Activated T-cell treated with anti-CD3 and anti-CD28 coated beads for 24 hours (primary cell): ENCODE data around the gene TGFB1.
"Not testable (repeated sequence)": the region's sequence is repeated elsewhere in the genome, so short reads cannot be mapped to it uniquely, and the experiment has no call there.

Experiments used
- DNase-seq: peaks from one replicate; pipeline ENCODE4 v3.0.0-alpha.2; 2020; ENCODE audit warnings: low read depth

The TGFB1 gene

DNA sequence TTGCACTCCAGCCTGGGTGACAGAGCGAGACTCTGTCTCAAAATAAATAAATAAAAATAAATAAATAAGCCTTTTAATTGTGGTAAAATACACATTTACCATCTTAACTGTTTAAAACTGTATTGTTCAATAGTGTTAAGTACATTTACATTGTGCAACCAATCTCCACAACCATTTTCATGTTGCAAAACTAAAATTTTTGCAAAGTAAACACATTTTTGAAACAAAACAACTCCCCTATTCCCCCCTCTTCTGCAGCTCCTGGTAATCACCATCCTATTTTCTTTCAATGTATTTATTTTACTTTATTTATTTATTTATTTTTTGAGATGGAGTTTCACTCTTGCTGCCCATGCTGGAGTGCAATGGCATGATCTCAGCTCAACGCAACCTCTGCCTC is 16.0 kb upstream of the TGFB1 start:
- no peak for DNase-seq

DNA sequence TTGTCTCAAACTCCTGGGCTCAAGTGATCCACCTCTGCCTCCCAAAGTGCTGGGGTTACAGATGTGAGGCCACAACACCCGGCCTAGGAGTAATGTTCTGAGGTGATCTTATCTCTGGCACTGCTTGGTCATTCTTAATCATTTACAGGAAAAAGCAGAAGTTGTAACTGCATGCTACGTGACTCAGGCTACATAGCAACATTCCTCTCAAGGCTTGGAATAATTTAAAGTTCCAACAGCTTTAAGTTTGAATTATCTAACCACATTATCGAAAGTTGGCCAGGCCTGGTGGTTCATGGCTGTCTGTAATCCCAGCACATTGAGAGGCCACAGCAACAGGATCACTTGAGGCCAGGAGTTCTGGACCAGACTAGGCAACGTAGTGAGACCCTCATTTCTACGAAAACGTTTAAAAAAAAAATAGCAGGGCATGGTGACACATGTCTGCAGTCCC is 14.2 kb upstream of the TGFB1 start:
- DNase-seq: no peak

DNA sequence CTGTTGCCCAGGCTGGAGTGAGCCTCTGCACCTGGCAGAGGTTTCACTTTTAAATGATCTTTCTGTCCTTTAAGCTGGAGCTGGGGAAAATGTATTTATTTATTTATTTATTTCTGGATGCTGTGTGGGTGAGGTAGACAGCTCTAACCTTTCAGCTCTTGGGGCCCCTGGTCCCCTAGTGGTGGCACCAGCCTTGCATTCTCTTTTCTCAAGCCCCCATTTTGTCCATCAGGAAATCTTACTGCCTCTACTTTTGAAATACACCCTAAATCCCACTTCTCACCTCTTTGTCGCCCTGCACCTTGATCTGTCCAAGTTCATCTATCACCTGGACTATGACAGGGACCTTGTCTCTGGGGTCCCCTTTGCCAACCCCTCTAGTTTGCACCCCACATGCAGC is 12.4 kb upstream of the TGFB1 start:
- DNase-seq: no peak

DNA sequence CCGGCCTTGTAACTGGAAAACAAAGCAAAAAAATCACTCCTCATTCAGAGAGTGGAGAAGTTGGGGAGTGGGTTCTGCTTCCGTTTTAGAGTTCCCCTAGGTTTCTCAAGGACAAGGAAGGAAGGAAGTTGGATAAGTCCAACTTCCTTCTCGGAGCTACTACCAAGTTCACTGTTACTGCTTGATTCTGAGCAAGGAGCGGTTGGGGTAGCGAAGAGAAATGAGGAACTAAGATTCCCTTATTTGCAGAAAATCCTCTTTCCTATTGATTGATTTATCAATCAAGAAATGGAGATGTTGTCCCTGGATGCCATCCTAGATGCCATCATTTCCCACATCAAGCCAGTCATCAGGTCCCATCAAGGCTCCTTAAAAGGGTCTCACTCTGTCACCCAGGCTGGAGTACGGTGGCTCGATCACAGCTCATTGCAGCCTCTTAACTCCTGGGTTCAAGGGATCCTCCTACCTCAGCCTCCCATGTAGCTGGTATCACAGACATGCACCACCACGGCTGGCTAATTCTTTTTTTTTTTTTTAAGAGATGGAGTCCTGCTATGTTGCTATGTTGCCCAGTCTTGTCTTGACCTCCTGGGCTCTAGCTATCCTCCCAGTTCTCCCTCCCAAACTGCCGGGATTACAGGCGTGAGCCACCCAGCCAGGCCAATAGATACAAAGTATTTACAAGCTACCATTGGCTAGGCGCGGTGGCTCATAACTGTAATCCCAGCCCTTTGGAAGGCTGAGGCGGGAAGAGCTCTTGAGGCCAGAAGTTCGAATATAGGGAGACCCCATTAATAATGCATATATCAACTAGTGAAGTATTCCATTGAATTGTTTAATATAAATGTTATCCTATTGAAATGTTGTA is 11.0 kb upstream of the TGFB1 start:
- DNase-seq: no peak

DNA sequence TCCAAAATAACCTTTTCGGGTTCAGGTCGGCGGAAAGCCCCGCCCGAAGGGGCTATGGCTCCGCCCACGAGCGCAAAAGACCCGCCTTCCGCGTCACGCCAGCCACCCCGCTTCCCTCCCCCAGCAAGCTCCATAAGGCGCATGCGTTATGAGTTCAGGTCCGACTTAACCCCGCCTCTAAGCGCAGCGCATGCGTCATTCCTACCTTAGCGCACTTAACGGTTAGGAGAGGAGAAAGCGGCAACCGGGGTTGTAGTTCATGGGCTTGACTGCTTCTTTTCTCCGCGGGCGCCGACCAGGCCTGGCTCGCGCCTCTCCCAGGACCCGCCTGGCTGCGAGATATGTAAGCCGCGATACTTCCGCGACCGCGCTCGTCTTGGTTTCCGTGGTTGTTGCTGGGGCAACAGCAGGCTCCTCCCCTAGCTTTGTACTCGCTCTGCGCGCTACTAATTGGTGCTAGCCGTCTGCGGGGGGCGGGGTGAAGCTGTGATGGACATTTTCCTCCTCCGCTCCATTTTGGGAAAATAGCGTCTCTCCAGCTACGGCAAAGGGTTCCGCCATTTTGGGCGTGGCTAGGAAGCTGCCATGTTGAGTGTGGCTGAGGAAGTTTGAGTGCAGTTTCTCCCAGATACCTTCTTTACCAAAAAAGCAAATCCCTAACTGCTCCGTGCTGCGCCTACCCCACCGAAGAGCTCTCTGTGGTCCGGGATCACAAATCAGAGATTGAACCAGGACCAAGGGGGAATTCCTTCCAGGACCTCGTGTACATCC is 10.2 kb upstream of the TGFB1 start, which contains the start of gene B9D2:
Gene B9D2, minus strand, starts transcription at position 397 of the 771 bp plus-strand sequence. CDS start 630 bp downstream, outside the sequence.
- DNase-seq: peak; percentile 96

- no peak for DNase-seq
Measured at GRCh38 chr19:41363371-41363752, 9.6 kb upstream of the TGFB1 start.

DNA sequence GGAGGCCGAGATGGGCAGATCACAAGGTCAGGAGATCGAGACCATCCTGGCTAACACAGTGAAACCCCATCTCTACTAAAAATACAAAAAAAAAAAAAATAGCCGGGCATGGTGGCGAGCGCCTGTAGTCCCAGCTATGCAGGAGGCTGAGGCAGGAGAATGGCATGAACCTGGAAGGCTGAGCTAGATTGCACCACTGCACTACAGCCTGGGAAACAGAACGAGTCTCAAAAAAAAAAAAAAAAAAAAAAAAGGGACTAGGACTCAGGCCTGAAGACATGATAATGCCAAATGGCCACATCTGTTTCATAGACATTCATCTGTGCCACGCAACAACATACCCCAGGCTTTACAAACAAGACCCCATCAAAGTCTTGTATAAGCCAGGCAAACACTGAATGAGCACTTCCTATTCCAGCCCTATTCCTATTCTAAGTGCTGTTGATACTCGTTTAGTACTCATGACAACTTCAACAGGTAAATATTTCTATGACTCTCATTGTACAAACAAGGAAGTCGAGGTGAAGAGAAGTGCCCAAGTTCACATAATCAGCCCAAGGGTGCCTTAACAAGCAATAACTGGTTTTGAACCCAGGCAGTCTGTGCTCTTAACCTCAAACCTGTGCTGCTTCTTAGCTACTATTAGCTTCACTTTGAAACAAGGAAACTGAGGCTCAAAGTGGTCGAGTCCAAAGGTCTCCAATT is 8.6 kb upstream of the TGFB1 start:
- DNase-seq: no peak

- DNase-seq: no peak
Measured at GRCh38 chr19:41359741-41360140, 6.0 kb upstream of the TGFB1 start.

GRCh38 chr19:41357746-41358145 is 4.0 kb upstream of the TGFB1 start:
- DNase-seq: no peak

DNA sequence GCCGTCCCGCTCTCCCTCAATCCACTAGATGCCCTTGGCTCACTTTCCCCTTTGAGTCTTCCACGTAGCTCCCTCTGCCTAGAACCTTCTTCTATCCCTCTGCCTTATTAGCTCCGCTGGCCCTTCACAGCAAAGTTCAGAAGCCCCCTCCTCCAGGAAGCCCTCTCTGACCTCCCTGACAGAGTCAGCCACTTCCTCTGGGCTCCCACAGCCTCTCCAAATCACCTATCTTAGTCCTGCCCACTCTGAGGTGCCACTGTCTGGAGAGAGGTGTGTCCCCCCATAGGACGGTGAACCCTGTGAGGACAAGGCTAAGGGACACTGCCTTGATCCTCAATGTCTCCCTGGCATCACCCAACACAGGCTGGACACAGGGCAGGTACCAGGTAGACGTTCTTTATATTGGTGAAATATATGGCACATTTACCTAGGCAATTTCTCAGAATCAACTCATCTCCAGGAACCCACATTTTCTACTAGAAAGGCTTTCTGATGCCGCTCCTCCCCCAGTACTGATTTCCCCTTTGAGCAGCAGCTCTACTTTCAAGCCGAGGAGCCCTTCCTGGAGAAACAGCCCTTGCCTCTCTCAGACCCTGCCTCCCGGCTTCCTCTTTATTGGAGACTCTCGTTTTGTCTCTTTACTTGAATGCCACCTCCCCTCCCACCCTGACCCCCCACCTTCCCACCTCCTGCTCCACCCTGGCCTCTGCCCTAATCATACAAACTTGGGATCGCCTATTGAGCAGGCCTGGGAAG is 3.4 kb upstream of the TGFB1 start:
- DNase-seq: no peak

DNA sequence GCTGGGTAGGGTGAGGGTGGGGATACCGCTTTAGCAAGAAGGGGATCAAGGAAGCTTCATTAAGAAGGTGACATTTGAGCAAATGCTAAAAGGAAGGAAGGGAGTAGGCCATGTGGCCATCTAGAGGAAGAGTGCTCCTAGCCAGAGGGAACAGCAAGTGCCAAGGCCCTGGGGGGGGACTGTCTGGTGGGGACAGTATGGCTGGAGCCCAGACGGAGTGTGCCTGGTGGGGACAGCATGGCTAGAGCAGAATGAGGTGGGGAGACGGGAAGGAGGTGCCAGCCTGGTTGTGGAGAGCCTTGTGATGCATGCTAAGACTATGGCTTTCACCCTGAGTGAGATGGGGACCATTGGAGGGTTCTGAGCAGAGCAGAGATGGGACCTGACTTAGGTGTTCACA is 2.1 kb upstream of the TGFB1 start:
- no peak for DNase-seq

DNA sequence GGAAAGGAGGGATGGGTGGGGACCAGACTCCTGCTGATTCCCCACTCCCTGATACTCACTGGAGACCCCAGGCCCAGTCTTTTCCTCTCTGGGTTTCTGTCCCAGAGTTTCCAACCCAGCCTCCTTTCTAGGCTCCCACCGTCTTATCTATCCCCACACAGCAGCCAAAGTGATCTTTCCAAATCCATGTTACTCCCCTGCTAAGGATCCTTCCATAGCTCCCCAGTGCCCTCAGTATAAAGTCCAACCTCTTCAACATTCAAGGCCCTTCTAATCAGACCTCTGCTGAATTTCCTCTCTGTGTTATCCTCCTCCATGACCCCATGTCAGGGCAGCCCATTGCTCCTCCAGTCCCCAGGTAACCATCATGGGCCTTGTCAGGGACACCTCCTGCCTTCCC is 1.3 kb upstream of the TGFB1 start:
- no peak for DNase-seq

DNA sequence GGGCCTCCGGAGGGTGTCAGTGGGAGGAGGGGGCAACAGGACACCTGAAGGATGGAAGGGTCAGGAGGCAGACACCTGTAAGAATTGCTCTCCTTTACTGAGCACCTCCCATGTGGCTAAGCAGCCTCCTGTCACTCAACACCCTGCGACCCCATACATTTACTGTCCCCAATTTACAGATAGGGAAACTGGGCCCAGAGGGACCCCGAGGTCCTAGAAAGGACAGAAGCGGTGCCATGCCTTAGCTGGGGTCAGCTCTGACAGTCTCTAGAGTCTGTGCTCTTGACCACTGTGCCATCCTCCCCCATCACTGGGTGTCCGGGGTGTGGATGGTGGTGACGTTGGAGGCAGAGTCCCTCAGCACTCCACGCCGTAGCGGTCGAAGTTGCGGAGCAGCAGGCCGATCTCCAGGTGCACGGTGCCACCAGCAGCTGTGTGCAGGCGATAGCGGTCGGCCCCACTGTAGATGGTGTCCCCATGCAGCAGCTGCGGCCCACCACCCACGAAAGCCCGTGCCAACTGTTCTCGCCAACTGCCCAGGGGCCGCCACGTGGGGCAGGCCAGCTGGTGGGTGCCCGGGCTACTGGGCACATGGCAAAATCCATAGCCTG is 726 bp upstream of the TGFB1 start:
- no peak for DNase-seq

- DNase-seq: peak; percentile 77
Measured at GRCh38 chr19:41352609-41353465, 885 bp downstream of the TGFB1 start.

DNA sequence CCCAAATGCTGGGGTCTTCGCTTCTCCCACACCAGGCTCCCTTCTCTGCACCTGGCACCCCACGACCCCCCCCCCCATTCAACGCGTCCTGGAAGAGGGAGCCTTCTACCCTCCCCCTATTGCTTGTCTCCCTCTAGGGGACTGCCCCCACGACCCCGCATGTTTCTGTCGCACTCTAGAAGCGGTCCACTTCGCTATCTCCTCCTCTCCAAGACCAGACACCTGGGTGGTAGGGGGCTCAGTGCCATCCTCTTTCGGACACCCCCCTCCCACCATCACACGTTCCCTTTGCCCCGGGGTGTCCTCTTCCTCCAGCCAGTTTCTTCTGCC is 1.5 kb downstream of the TGFB1 start:
- no peak for DNase-seq

DNA sequence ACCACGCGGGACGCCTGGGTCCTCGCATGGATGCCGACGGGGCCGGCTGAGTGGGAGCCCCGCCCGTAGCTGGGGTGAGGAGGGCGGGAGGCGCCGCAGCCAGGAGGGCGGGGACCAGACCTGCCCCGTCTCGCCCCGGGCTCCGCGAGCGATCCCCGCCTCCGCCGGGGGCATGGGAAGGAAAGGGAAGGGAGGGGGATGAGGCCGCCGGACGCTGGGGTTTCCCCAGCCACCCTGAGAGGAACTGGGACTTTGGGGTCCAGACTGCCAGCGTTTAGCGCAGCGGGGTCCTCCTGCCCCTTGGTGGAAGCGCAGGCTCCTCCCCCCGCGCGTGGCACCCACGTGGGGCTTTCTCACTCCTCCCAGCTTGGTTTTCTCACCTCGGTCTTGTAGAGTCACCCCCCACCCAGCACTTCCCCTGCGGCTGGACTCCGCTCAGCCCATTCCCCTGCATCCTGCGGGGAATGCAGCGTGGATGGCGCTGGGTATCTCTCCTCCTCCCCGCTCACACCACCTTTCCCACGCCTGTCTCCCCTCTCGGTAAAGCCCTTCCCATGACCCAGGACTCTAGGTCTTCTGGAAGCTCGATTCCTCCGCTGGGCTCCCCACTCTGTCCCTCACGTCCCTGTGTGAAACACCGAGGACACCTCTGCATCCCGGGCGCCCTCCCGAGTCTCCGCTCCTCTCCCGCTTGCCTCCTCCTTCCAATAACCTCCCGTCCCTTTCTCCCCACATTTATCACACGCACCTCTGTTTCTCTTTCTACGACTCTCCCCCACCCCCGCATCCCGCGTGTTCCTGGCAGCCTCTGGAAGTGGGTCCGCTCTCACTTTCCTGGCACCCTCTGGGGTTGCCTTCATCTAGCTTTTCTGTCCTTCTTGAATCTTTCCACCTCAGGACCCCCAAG is 2.1 kb downstream of the TGFB1 start:
- DNase-seq: peak; percentile 77

DNA sequence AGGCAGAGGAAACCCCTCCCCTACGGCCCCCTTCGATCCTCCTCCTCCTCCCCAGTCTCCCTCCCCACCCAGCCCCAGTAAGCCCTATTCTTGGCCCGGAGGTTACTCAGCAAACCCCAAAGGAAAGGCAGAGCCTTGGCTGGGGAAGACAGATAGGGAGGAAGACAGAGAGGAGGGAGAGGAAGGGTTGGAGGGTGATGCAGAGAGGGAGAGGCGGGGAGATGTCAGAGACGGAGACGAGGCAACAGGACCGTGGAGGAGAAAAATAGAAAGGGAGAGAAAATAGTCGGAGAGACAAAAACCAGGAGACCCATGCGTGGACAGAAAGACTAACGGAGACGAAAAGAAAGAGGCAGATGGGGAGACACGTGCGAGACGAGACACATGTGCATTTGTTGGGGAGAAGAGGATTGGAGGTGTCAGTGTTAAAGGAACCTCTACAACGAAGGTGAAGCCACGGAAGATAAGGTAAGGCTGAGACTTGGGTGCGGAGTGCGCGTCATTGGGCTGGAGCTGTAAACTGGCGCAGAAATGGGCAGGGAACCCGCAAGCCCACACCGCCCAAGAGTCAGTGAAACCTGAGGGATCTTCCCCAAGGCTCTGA is 2.9 kb downstream of the TGFB1 start:
- DNase-seq: no peak

DNA sequence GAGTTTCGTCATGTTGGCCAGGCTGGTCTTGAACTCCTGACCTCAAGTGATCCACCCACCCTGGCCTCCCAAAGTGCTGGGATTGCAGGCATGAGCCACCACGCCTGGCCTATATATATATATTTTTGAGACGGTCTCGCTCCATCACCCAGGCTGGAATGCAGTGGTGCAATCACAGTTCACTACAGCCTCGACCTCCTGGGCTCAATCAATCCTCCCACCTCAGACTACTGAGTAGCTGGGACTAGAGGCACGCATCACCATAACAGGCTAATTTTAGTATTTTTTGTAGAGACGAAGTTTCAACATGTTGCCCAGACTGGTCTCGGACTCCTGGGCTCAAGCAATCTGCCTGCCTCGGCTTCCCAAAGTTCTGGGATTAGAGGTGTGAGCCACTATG is 6.8 kb downstream of the TGFB1 start:
- DNase-seq: not testable (repeated sequence)

DNA sequence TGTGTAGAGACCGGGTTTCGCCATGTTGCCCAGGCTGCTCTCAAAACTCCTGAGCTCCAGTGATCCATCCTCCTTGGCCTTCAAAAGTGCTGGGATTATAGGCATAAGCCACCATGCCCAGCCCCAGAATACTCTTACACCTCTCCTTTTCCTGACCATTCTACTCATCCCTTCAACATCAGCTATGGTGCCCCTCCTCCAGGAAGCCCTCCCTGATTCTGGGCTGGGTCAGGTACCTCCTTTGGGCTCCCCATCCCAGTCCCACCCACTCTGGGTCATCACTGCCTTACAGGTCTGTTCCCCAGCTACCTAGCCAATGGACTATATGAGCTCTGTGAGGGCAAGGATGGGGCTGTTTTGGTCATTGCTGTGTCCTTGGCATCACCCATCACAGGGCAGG is 9.6 kb downstream of the TGFB1 start:
- DNase-seq: no peak
